SJCRH30 (cell line): ENCODE results near the gene CA6. TPM values are rescaled to one million over a fixed set of nuclear protein-coding genes. Genes with fewer than 3 reads are reported as not detected.
A peak's percentile ranks its signal among the peaks of the same experiment; 100 is the strongest.
"Not testable (repeated sequence)": the region's sequence is repeated elsewhere in the genome, so short reads cannot be mapped to it uniquely, and the experiment has no call there.

Experiments used
- DNase-seq, 2 experiments: peaks; one replicate each; pipeline ENCODE4 v3.0.0-alpha.2; 2015 to 2020
- H3K27ac ChIP-seq: fragments of 250-450 bp; sonication (Bioruptor Pico); 2 replicates; pipeline ENCODE4 v1.5.1; 2020; ENCODE audit warnings: mild to moderate bottlenecking, moderate library complexity
- H3K27me3 ChIP-seq: fragments of 250-450 bp; sonication (Bioruptor Pico); 2 replicates; pipeline ENCODE4 v1.5.1; 2020; ENCODE audit warnings: mild to moderate bottlenecking, moderate library complexity
- H3K36me3 ChIP-seq: fragments of 250-450 bp; sonication (Bioruptor Pico); 2 replicates; pipeline ENCODE4 v1.5.1; 2020; ENCODE audit warnings: mild to moderate bottlenecking, moderate library complexity
- H3K4me1 ChIP-seq: fragments of 250-450 bp; sonication (Bioruptor Pico); 2 replicates; pipeline ENCODE4 v1.5.1; 2020; ENCODE audit warnings: mild to moderate bottlenecking, moderate library complexity
- H3K4me3 ChIP-seq: fragments of 250-450 bp; sonication (Bioruptor Pico); 2 replicates; pipeline ENCODE4 v1.5.1; 2020; ENCODE audit warnings: mild to moderate bottlenecking, moderate library complexity
- H3K9me3 ChIP-seq: fragments of 250-450 bp; sonication (Bioruptor Pico); replicated peaks from 2 replicates; pipeline ENCODE4 v1.5.1; 2020; ENCODE audit warnings: mild to moderate bottlenecking, moderate library complexity
- total RNA-seq: library from RNA; depleted of rRNA; stranded (reverse); fragments of >200 nt; shearing (Covaris generic); gene quantifications from 2 replicates; pipeline ENCODE4 v1.2.3, GENCODE V29; 2014; rRNA removed

Gene CA6
- total RNA-seq, result not detected in 2 replicates

DNA sequence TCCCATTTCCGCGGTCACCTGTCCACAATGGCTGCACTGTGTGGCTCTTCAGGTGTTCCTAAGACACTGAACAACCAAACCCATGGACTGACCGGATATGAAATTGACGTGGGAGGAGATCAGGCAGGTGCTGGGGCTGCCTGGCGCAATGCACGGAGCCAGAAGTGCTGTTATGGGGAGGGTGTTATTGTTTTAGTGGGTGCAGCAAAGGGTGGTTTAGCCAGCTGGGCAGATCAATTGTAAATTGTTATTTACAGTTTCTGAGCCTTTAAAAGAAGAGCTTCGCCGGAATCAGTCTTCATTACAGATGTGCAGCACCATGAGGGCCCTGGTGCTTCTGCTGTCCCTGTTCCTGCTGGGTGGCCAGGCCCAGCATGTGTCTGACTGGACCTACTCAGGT lies at the start of gene CA6:
TSS of gene CA6 (plus strand) at position 301 of the 400 bp plus-strand sequence. CDS start at position 320, 19 bp downstream.
- no peak within 1 kb of the TSS for H3K27ac ChIP-seq
- no peaks in the 10 kb centered on the region for H3K36me3 ChIP-seq
- H3K27me3 ChIP-seq, result peaks cover 4% of the 10 kb centered on the region; the same call in 1 of the 2 replicates
- DNase-seq, result no peak
- no peaks in the 10 kb centered on the region for H3K9me3 ChIP-seq
- H3K4me3 ChIP-seq, result no peak within 1 kb of the TSS
- H3K4me1 ChIP-seq, result peaks cover 11% of the 10 kb centered on the region; the same call in 1 of the 2 replicates

DNA sequence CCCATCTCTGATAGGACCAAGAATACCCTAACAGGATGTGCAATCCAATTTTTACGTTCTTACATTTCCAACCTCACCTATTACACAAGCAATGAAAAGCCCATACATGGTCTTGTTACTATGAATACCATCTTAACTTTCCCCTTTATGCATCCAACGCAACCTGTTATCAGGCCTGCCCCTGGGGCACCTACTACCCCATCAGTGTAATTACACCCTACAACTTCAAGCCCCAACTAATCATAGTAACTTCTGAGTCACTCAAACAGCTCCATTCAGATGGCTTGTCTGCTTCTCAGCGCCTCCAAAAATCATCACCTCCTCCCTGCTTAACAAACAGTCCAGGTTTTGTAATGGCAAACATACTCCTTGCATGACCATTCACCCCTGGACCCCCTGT lies 48.9 kb upstream of the CA6 start:
- H3K4me1 ChIP-seq, H3K9me3 ChIP-seq, H3K27ac ChIP-seq, H3K36me3 ChIP-seq, DNase-seq, H3K27me3 ChIP-seq, H3K4me3 ChIP-seq: not testable (repeated sequence)

DNA sequence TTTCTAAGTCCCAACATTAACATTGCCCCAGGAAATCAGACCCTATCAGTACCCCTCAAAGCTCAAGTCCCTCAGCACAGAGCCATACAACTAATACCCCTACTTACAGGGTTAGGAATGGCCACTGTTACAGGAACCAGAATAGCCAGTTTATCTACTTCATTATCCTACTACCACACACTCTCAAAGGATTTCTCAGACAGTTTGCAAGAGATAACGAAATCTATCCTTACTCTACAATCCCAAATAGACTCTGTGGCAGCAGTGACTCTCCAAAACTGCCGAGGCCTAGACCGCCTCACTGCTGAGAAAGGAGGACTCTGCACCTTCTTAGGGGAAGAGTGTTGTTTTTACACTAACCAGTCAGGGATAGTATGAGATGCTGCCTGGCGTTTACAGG lies 48.2 kb upstream of the CA6 start:
- H3K36me3 ChIP-seq, H3K9me3 ChIP-seq, H3K27me3 ChIP-seq, H3K27ac ChIP-seq, H3K4me3 ChIP-seq, H3K4me1 ChIP-seq, DNase-seq: not testable (repeated sequence)

DNA sequence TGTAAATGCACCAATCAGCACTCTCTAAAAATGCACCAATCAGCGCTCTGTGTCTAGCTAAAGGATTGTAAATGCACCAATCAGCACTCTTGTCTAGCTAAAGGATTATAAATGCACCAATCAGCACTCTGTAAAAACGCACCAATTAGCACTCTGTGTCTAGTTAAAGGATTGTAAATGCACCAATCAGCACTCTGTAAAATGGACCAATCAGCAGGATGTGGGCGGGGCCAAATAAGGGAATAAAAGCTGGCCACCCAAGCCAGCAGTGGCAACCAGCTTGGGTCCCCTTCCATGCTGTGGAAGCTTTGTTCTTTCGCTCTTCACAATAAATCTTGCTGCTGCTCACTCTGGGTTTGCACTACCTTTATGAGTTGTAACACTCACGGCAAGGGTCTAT lies 47.2 kb upstream of the CA6 start:
- peaks cover 12% of the 10 kb centered on the region for H3K4me1 ChIP-seq
- H3K27me3 ChIP-seq, H3K27ac ChIP-seq, H3K9me3 ChIP-seq, DNase-seq, H3K36me3 ChIP-seq, H3K4me3 ChIP-seq: not testable (repeated sequence)

DNA sequence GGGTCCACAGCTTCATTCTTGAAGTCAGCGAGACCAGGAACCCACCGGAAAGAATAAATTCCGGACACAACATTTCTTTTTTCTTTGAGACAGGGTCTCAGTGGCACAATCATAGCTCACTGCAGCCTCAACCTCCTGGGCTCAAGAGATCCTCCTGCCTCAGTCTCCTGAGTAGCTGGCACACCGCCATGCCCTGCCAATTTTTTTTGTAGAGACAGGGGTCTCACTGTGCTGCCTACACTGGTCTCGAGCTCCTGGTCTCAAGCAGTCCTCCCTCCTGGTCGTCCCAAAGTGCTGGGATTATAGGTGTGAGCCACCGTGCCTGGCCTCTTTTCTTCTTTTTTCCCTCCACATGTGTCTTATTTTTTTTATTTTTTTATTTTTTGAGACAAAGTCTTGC lies 46.6 kb upstream of the CA6 start:
- DNase-seq, result no peak
- H3K4me3 ChIP-seq, result no peak overlapping the region
- no peak overlapping the region for H3K27ac ChIP-seq
- H3K4me1 ChIP-seq, result peaks cover 18% of the 10 kb centered on the region
- 0 out of 2 replicates have a peak, but pooled peaks cover 5% of the 10 kb centered on the region for H3K27me3 ChIP-seq
- peaks cover 6% of the 10 kb centered on the region; the same call in 1 of the 2 replicates for H3K9me3 ChIP-seq
- H3K36me3 ChIP-seq, result no peaks in the 10 kb centered on the region

DNA sequence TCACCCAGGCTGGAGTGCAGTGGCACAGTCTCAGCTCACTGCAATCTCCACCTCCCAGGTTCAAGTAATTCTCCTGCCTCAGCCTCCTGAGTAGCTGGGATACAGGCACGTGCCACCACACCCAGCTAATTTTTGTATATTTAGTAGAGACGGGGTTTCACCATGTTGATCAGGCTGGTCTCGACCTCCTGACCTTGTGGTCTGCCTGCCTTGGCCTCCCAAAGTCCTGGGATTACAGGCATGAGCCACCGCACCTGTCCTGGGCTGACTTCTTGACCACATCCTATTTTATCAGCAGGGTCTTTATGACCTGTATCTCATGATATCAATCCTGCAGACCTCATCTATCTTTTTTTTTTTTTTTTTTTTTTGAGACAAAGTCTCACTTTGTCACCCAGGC lies 45.0 kb upstream of the CA6 start:
- H3K36me3 ChIP-seq, H3K27me3 ChIP-seq, H3K4me3 ChIP-seq, H3K27ac ChIP-seq, H3K9me3 ChIP-seq: not testable (repeated sequence)
- peak; percentile 23 to 38 for DNase-seq
- peaks cover 22% of the 10 kb centered on the region for H3K4me1 ChIP-seq

DNA sequence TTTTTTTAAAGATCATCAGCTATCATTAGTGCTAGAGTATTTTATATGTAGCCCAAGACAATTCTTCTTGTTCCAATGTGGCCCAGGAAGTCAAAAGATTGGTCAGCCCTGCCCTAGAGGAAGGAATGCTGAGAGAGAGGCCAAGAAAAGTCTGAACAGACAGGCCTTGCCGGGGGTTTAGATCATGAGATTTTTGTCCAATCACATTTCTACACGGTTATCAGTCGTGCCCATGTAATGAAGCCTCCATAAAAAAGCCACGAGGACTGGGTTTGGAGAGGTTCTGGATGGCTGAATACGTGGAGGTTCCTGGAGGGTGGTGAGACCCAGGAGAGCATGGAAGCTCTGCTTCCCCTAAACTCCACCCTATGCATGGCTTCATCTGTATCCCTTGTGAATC lies 42.9 kb upstream of the CA6 start:
- Histone ChIP-seq H3K36me3 (no peaks in the 10 kb centered on the region), H3K4me3 (no peak overlapping the region), H3K27me3 (no peaks in the 10 kb centered on the region), H3K4me1 (peaks cover 22% of the 10 kb centered on the region), H3K27ac (no peak overlapping the region), H3K9me3 (peaks cover 6% of the 10 kb centered on the region; the same call in 1 of the 2 replicates)
- DNase-seq, result no peak

DNA sequence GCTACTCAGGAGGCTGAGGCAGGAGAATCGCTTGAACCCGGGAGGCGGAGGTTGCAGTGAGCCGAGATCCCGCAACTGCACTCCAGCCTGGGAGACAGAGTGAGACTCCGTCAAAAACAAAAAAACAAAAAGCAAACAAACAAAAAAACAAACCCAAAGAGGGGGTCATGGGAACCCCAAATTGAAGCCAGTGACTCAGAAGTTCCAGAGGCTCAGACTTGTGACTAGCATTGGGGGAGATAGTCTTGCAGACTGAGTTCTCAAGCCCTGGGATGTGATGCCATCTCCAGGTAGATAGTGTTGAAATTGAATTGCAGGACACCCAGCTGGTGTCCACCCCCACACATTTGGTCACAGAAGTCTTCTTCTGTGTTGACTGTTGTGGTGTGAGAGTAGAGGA lies 42.3 kb upstream of the CA6 start:
- H3K9me3 ChIP-seq, result peaks cover under 1% of the 10 kb centered on the region; the same call in 1 of the 2 replicates
- H3K36me3 ChIP-seq, result no peaks in the 10 kb centered on the region
- H3K4me1 ChIP-seq, result peaks cover 22% of the 10 kb centered on the region
- no peak overlapping the region for H3K4me3 ChIP-seq
- DNase-seq, result no peak
- no peaks in the 10 kb centered on the region for H3K27me3 ChIP-seq
- no peak overlapping the region for H3K27ac ChIP-seq

DNA sequence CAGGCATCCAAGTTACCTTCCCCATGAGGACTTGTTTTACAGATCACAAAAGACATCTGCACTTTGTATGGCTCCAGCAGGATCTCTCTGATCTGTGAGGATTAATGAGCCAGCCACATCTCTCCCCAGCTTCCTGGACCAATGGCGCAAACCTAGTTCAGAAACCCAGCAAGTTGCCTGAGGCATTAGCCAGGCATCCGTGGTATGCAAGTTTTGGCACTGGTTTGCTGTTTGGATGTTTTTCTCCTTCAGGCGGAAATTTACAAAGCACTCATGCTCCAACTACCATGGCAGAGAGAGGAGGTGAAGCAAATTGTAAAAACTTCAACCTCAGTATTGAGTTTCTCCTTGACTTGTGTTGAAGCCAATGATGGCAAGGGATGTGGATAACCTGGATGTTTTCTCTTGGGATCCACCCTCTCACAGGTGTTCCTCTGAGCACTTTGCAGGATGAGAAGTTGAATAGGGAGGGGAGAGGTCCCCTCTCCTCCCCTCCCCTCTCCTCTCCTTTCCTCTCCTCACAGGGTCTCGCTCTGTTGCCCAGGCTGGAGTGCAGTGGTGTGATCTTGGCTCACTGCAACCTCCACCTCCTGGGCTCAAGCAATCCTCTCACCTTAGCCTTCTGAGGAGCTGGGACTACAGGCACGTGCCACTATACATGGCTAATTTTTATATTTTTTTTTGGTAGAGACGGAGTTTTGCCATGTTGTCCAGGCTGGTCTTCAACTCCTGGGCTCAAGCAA lies 41.6 kb upstream of the CA6 start:
- no peaks in the 10 kb centered on the region for H3K27me3 ChIP-seq
- peaks cover 22% of the 10 kb centered on the region for H3K4me1 ChIP-seq
- H3K9me3 ChIP-seq, result no peaks in the 10 kb centered on the region
- no peak overlapping the region for H3K27ac ChIP-seq
- no peak overlapping the region for H3K4me3 ChIP-seq
- DNase-seq, result peak; percentile 81 to 86
- no peaks in the 10 kb centered on the region for H3K36me3 ChIP-seq

DNA sequence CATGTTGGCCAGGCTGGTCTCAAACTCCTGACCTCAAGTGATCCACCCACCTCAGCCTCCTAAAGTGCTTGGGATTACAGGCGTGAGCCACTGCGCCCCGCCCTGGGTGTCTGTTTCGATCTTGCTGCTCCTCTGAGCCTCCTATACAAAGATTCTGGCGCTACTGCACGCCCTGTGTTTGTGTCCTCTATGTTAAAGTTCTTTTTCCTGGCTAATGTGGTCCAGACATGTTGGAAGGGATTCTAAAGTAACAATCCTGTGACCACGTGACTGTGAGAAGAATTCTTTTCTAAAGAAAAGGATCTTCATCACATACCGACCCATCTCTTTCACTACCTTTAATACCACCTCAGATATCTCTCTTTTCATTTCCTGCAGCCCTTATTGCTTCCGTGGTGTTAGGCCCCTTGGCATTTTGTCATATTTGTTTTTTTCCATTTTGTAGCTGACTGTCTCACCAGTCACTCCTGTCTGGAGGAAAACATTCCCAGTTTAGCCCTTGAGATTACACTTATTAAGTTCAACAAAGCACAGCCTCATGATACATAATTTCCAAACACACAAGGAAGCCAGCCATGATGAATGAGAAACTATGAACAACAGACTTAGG lies 40.0 kb upstream of the CA6 start:
- Histone ChIP-seq H3K36me3 (no peaks in the 10 kb centered on the region), H3K27me3 (no peaks in the 10 kb centered on the region), H3K4me1 (peaks cover 18% of the 10 kb centered on the region), H3K4me3 (no peak overlapping the region), H3K27ac (no peak overlapping the region), H3K9me3 (no peaks in the 10 kb centered on the region)
- DNase-seq, result no peak

DNA sequence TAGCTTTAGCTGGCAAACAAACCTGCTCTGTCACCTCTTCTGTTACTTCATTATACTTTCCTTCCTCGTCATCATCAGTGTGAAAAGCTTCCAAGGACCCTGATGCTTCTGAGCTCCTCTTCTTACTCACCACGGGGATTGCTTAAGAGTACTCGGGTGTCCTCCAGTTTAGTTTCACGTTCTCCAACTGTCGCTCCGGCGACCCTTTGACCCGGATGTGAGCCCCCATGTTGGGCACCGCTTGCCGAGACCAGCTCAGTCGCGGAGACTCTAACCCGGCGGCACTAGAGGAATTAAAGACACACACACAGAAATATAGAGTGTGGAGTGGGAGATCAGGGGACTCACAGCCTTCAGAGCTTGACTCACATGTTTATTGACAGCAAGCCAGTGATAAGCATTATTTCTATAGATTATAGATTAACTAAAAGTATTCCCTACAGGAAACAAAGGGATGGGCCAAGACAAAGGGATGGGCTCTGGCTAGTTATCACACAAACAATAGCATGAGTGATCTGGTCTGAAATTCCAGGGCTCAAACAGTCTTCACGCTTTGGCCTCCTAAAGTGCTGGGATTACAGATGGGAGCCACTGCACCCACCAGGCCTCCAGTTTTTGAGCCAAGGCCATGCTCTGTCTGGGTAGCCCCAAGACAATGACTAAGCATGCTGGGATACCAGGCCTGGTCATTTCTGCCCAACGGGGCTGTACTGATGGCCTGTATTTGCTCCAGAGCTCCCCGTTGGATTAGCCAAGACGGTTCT lies 37.1 kb upstream of the CA6 start:
- peaks cover 8% of the 10 kb centered on the region; the same call in 1 of the 2 replicates for H3K9me3 ChIP-seq
- no peak overlapping the region for H3K4me3 ChIP-seq
- H3K27ac ChIP-seq, result no peak overlapping the region
- H3K36me3 ChIP-seq, result no peaks in the 10 kb centered on the region
- DNase-seq, result no peak
- H3K27me3 ChIP-seq, result no peaks in the 10 kb centered on the region
- peaks cover 9% of the 10 kb centered on the region for H3K4me1 ChIP-seq

DNA sequence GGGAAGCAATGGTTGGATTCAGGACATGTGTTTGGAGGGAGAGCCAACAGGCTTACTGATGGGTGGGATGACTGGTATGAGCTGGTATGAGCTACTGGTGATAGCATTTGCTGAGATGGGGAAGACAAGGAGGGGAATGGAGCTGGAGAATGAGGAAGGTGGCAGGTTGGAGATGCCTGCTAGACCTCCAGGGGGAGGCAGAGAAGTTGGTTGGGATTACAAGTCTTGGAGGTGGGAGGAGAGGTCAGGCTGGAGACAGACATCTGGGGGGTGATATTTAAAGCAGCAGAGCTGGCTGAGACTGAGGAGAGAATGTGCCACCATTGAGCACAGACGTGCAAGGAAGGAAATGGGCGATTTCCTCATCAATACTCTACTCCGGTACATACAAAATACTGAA lies 35.3 kb upstream of the CA6 start:
- Histone ChIP-seq H3K27ac (no peak overlapping the region), H3K36me3 (no peaks in the 10 kb centered on the region), H3K27me3 (no peaks in the 10 kb centered on the region), H3K9me3 (peaks cover 8% of the 10 kb centered on the region; the same call in 1 of the 2 replicates), H3K4me3 (no peak overlapping the region), H3K4me1 (no peaks in the 10 kb centered on the region)
- no peak for DNase-seq

DNA sequence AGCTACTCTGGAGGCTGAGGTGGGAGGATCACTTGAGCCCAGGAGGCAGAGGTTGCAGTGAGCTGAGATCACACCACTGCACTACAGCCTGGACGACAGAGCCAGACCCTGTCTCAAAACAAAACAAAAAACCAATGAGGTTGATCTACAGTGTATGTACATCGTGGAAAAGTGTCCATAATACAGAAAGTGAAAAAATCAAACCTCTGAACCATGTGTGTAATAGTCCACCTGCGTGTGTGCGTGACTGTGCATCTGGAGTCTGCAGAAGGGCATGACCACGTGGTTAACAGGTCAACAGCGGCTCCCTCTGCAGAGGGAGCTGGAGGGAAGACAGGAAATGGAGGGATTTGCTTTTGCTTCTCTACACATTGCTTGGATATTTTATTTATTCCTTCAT lies 34.8 kb upstream of the CA6 start:
- Histone ChIP-seq H3K27ac (no peak overlapping the region), H3K27me3 (no peaks in the 10 kb centered on the region), H3K4me1 (no peaks in the 10 kb centered on the region), H3K9me3 (peaks cover 8% of the 10 kb centered on the region; the same call in 1 of the 2 replicates), H3K4me3 (no peak overlapping the region), H3K36me3 (no peaks in the 10 kb centered on the region)
- DNase-seq, result no peak

DNA sequence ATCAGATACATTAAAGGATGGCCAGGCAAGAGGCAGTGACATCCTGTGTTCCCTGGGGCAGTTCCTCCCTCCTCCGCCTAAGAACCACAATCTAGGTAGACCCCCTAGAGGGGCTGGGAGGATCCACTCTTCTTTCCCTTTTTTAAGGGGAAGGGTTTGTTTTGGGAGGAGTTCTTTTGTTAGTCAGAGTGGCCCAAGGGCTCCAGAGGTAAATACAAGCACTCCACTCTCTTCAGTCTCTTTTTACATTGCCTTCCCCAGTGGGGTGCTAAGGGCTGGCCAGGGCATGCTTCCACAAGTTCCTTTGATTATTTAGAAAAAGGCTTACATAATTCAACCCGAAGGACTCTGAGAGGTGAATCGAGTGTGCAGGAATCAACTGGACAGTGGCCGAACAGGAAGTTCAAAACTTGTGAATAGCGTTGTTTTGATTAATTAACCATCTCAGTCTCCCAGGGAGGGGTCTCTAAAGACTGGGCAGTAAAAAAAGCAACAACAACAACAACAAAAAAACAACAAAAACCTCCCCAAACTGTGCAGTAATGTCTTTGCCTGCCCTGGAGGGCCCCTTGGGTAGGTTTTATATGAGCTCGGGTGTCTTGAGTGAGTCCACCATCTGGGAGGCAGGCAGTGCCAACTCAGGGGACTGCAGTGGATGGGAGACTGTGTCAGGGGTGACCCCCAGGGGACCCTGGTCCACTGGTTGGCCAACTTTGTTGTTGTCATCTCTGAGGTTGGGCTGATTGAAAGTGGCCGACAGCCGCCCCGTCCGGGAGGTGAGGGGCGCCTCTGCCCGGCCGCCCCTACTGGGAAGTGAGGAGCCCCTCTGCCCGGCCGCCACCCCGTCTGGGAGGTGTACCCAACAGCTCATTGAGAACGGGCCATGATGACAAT lies 34.0 kb upstream of the CA6 start:
- Histone ChIP-seq H3K27me3 (no peaks in the 10 kb centered on the region), H3K9me3 (peaks cover 8% of the 10 kb centered on the region; the same call in 1 of the 2 replicates), H3K36me3 (no peaks in the 10 kb centered on the region), H3K4me3 (no peak overlapping the region), H3K27ac (no peak overlapping the region), H3K4me1 (no peaks in the 10 kb centered on the region)
- DNase-seq, result no peak
